Transverse colon (tissue), 3 donors: ENCODE data around the gene GDPD2.

Source experiments
- POLR2A ChIP-seq: fragments of 450-650 bp; IDR thresholded peaks from one replicate; pipeline ENCODE4 v1.6.1; 2016; ENCODE audit warnings: antibody characterized with exemption, mild to moderate bottlenecking, moderate library complexity
- TF ChIP-seq, protein P1 (sequence below), 5 experiments: fragments of 200-600 bp in 3 of 5; fragments of 450-650 bp in 2 of 5; sonication (generic) in 3 of 5; IDR thresholded peaks; 1 replicate in 2 of 5; 2 replicates in 3 of 5; pipeline ENCODE4 v1.5.1; 2016 to 2017; ENCODE audit warnings: antibody characterized with exemption in 5 of 5, inconsistent platforms in 3 of 5, mild to moderate bottlenecking in 2 of 5, moderate library complexity in 1 of 5

DNA sequence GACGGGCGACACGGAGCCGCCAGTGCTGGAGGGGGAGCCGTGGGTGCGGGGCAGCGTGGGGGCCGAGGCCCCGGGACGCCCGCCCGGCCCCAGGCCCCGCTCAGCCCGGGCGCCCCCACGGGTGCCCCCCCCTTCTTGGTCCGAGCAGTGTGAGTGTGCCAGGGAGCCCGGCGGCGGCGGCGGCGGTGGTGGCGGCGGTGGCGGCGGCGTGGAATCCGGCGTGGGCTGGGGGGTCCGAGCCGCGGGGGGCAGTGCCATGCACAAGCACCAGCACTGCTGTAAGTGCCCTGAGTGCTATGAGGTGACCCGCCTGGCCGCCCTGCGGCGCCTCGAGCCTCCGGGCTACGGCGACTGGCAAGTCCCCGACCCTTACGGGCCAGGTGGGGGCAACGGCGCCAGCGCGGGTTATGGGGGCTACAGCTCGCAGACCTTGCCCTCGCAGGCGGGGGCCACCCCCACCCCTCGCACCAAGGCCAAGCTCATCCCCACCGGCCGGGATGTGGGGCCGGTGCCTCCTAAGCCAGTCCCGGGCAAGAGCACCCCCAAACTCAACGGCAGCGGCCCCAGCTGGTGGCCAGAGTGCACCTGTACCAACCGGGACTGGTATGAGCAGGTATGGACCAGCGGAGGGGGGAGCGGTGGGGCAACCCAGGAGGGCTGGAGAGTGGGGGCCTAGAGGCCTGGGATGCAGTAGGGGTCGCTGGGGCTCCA, 22.0 kb downstream of the GDPD2 start:
- TF ChIP-seq, protein P1, sequence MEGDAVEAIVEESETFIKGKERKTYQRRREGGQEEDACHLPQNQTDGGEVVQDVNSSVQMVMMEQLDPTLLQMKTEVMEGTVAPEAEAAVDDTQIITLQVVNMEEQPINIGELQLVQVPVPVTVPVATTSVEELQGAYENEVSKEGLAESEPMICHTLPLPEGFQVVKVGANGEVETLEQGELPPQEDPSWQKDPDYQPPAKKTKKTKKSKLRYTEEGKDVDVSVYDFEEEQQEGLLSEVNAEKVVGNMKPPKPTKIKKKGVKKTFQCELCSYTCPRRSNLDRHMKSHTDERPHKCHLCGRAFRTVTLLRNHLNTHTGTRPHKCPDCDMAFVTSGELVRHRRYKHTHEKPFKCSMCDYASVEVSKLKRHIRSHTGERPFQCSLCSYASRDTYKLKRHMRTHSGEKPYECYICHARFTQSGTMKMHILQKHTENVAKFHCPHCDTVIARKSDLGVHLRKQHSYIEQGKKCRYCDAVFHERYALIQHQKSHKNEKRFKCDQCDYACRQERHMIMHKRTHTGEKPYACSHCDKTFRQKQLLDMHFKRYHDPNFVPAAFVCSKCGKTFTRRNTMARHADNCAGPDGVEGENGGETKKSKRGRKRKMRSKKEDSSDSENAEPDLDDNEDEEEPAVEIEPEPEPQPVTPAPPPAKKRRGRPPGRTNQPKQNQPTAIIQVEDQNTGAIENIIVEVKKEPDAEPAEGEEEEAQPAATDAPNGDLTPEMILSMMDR (IDR thresholded peaks at IDR 0.05), result no peak
- no peak for TF ChIP-seq POLR2A
